Upper lobe of right lung (tissue), 1 donor: Measurements from ENCODE around the gene MBLAC1. TPM values are rescaled to one million over a fixed set of nuclear protein-coding genes. Genes with fewer than 3 reads are reported as not detected.
A peak's percentile ranks its signal among the peaks of the same experiment; 100 is the strongest.

ENCODE experiments used
- ATAC-seq: fragments of 200-7000 bp; cut with Tn5 transposase; one replicate; pipeline ENCODE4 v1.9.1; 2020; ENCODE audit warnings: mild to moderate bottlenecking, moderate library complexity
- DNase-seq: peaks from one replicate; pipeline ENCODE4 v3.0.0-alpha.2; 2020
- H3K27ac ChIP-seq: fragments of 200-600 bp; one replicate; pipeline ENCODE4 v1.8.0; 2022
- H3K27me3 ChIP-seq: fragments of 200-600 bp; one replicate; pipeline ENCODE4 v1.8.0; 2022; ENCODE audit warnings: mild to moderate bottlenecking
- H3K36me3 ChIP-seq: fragments of 200-600 bp; one replicate; pipeline ENCODE4 v1.8.0; 2022
- H3K4me1 ChIP-seq: fragments of 200-600 bp; one replicate; pipeline ENCODE4 v1.8.0; 2022
- H3K4me3 ChIP-seq: fragments of 200-600 bp; one replicate; pipeline ENCODE4 v1.8.0; 2022; ENCODE audit warnings: mild to moderate bottlenecking
- H3K9me3 ChIP-seq: fragments of 200-600 bp; one replicate; pipeline ENCODE4 v1.8.0; 2022
- CTCF ChIP-seq: fragments of 200-600 bp; IDR thresholded peaks from one replicate; pipeline ENCODE4 v1.8.0; 2022; ENCODE audit warnings: antibody characterized with exemption
- intact Hi-C: fragments of 100-400 bp; cut with DNase I; formaldehyde crosslinking; loops from one replicate; pipeline ENCODE4 v1.11.0; 2022
- total RNA-seq: library from RNA; stranded (reverse); fragmentation: NEBNext Ultra II Directional; extraction: Animal tissue kit (Norgen Biotek cat#: 25700); gene quantifications from one replicate; pipeline ENCODE4 v1.2.1, GENCODE V29; 2021
- donor health status: DM: no; HTN: yes; CAD: no; lungs with severe emphysema.

MBLAC1 gene
- total RNA-seq, 1 donor from 2014 or later, result 3.0 TPM

GRCh38 chr7:100171840-100172239 is 45.1 kb downstream of the MBLAC1 start:
- Histone ChIP-seq H3K9me3 (no peaks in the 10 kb centered on the region), H3K27ac (no peak overlapping the region), H3K4me1 (peaks cover 9% of the 10 kb centered on the region), H3K4me3 (peak overlapping the region; percentile 36), H3K27me3 (peaks cover 15% of the 10 kb centered on the region), H3K36me3 (no peaks in the 10 kb centered on the region)
- peak; percentile 59 for DNase-seq
- no peak for ATAC-seq
- TF ChIP-seq CTCF, result no peak
- intact Hi-C loops, result no loop called here

GRCh38 chr7:100173806-100174495 is 47.2 kb downstream of the MBLAC1 start:
- H3K9me3 ChIP-seq, result no peaks in the 10 kb centered on the region
- intact Hi-C loops, result no loop called here
- DNase-seq, result peak; percentile 53

GRCh38 chr7:100174582-100174981 is 47.8 kb downstream of the MBLAC1 start:
- ATAC-seq (no peak), DNase-seq (peak; percentile 35)
- Histone ChIP-seq H3K9me3 (no peaks in the 10 kb centered on the region), H3K27ac (no peak overlapping the region), H3K36me3 (no peaks in the 10 kb centered on the region), H3K4me3 (no peak overlapping the region), H3K4me1 (peaks cover 9% of the 10 kb centered on the region), H3K27me3 (peaks cover 15% of the 10 kb centered on the region)
- intact Hi-C loops, result no loop called here
- TF ChIP-seq CTCF, result no peak

More at GRCh38 chr7:100173806-100174495, 47.2 kb downstream of the MBLAC1 start:
- H3K36me3 ChIP-seq, result no peaks in the 10 kb centered on the region
- H3K27me3 ChIP-seq, result peaks cover 15% of the 10 kb centered on the region
- no peak for ATAC-seq
- TF ChIP-seq CTCF, result no peak
- H3K4me3 ChIP-seq, result no peak overlapping the region
- no peak overlapping the region for H3K27ac ChIP-seq
- H3K4me1 ChIP-seq, result peaks cover 10% of the 10 kb centered on the region

- Histone ChIP-seq H3K4me1 (peaks cover 9% of the 10 kb centered on the region), H3K36me3 (no peaks in the 10 kb centered on the region), H3K27ac (no peak overlapping the region), H3K27me3 (peaks cover 15% of the 10 kb centered on the region), H3K4me3 (no peak overlapping the region), H3K9me3 (no peaks in the 10 kb centered on the region)
- intact Hi-C loops, result no loop called here
- ATAC-seq, result no peak
- DNase-seq, result peak; percentile 59
- TF ChIP-seq CTCF, result no peak
Measured at GRCh38 chr7:100175296-100175935, 48.6 kb downstream of the MBLAC1 start.

GRCh38 chr7:100176096-100177044 is 49.6 kb downstream of the MBLAC1 start:
- no peak for TF ChIP-seq CTCF
- H3K36me3 ChIP-seq, result no peaks in the 10 kb centered on the region
- intact Hi-C loops, result no loop called here
- no peaks in the 10 kb centered on the region for H3K9me3 ChIP-seq
- no peak for ATAC-seq
- peak overlapping the region; percentile 57 for H3K4me3 ChIP-seq
- no peak overlapping the region for H3K27ac ChIP-seq
- peak; percentile 34 for DNase-seq
- peaks cover 22% of the 10 kb centered on the region for H3K27me3 ChIP-seq
- H3K4me1 ChIP-seq, result peaks cover 9% of the 10 kb centered on the region
